ENCODE results near the gene ZFPL1.
A peak's percentile ranks its signal among the peaks of the same experiment; 100 is the strongest.

ZFPL1 gene

DNA sequence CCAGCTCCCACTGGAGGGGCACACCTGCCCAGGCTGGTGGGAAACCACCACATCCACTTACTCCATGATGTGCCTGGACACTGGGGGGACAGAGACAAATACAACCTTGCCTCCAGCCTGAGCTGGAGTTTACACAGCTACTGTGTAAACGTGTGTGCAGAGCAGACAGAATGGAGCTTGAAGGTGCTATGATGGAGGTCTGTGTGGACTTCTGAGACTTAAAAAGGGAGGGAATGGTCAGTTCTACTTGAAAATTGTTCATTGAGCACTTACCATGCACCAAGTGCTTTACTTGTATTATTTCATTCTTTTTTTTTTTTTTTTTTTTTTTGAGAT lies 11.4 kb upstream of the ZFPL1 start:
- TF ChIP-seq, protein P1, sequence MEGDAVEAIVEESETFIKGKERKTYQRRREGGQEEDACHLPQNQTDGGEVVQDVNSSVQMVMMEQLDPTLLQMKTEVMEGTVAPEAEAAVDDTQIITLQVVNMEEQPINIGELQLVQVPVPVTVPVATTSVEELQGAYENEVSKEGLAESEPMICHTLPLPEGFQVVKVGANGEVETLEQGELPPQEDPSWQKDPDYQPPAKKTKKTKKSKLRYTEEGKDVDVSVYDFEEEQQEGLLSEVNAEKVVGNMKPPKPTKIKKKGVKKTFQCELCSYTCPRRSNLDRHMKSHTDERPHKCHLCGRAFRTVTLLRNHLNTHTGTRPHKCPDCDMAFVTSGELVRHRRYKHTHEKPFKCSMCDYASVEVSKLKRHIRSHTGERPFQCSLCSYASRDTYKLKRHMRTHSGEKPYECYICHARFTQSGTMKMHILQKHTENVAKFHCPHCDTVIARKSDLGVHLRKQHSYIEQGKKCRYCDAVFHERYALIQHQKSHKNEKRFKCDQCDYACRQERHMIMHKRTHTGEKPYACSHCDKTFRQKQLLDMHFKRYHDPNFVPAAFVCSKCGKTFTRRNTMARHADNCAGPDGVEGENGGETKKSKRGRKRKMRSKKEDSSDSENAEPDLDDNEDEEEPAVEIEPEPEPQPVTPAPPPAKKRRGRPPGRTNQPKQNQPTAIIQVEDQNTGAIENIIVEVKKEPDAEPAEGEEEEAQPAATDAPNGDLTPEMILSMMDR (IDR thresholded peaks at IDR 0.05): no peak

DNA sequence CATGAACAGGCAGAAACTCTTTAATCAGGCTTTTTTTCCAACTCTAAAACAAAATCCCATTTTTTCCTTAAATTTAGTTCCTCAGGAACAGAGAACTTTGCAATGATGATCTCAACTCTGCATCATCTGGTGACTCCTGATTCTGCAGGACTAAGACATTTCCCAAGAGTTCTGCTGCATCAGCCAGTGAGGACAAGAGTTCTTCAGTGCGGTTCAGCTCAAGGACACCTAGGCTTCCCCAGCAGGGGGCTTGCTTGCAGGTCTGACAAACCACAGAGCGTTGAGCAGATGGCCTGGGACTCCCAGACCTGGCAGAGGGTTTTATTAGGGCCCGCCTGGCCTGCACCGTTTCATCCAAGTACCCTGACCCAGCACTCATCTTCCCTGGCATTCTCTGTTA lies 6.6 kb upstream of the ZFPL1 start:
- TF ChIP-seq, protein P1 (IDR thresholded peaks at IDR 0.05): no peak

DNA sequence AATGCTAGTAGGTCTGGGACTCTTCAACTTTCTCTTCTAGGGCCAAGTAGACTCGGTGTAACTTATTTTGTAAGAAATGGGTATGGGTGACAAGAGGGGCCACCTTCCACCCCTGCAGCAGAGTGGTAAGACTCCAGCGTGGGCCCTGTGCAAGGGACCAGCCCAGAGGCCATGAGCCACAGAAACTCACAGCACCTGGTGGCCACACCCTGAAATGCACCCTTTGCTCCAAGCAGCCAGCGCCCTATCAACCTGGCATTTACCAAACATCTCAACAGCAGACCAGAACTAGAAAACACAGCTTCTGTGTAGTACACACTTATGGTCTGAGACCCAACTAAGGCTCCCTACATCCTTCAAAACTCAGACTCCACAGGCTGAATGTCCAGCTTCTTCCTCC lies 5.9 kb upstream of the ZFPL1 start:
- TF ChIP-seq, protein P1 (IDR thresholded peaks at IDR 0.05): peak; percentile 61

DNA sequence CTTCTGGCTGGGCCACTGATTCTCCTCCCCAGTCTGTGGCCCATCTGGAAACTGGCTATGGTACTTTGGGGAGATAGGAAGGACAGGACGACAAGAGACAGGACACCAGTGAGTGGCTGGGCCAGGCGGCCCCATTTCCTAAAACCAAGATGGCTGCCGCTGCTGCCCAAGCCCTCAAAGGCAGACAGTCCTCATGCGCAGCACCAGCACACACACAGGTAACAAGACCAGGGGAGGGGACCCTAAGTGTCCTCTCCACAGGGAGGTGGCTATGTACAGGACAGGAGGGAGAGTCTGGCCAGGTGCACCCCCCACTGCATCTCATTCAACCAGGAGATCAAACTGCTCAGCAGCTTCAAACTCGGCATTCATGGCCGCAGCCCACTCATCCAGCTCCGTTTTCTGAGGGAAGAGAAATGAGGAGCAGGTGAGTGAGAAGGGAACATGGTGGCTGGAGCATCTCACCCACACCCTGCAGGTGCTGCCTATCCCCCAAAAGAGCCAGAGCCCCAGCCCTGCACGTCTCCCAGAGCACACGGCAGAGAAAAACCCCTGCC lies 5.2 kb upstream of the ZFPL1 start:
- TF ChIP-seq, protein P1 (IDR thresholded peaks at IDR 0.05): no peak

DNA sequence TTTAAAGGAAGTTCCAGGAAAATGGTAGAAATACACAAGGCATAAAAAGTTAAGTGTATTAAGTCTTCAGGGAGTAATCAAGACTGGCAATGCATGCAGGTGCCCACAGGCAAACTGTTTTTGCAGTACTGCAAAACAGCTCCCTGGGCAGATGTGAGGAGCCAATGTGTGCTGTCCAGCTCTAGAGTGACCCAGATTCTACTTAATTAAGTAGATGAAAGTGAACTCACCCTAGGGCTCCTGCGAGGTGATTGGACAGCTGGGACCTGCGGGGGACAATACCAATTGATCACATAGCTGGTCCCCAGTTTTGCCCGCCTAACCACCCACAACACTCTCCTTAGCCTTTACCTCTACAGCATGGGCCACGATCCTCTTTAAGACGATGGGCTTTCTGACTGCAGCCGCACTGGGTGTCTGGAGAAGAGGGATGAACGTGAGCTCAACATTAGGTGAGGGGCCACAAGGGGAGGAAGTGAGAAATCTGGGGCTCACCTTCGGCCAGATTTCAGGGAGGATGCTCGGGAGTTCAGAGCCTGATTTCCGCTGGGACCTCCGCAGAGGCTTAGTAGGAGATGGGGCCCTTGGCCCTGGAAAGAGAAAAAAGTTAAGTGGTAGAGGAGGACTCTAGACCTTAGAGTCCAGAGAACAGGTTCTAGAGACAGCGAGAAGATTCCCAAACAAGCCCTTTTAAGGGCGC lies 738 bp upstream of the ZFPL1 start:
- TF ChIP-seq, protein P1 (IDR thresholded peaks at IDR 0.05): no peak

DNA sequence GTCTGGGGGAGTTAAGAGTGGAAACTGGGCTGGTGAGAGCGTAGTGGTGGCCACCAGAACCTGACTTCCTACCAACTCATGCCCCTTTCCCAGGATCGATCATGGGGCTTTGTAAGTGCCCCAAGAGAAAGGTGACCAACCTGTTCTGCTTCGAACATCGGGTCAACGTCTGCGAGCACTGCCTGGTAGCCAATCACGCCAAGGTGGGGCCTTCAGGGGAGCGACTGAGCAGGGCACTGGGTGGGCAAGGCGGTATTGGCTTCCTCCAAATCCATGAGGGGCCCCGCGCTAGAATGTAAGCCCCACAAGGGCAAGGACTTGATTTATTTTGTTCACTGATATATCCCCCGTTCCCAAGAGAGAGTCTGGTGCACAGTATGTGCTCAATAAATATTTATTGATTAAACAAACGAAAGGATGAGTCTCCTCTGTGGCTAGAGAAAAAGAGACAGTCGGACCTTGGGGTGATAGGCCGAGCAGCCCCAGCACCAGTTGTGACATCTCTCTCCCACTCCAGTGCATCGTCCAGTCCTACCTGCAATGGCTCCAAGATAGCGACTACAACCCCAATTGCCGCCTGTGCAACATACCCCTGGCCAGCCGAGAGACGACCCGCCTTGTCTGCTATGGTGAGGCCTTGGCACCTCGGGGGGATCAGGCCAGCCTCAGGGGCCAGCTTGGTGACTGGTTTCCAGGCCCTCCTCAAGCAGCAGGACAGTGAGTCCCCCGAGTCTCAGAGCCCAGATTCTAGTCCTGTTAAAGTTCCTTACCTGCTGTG lies 765 bp downstream of the ZFPL1 start:
- TF ChIP-seq, protein P1 (IDR thresholded peaks at IDR 0.05): no peak

DNA sequence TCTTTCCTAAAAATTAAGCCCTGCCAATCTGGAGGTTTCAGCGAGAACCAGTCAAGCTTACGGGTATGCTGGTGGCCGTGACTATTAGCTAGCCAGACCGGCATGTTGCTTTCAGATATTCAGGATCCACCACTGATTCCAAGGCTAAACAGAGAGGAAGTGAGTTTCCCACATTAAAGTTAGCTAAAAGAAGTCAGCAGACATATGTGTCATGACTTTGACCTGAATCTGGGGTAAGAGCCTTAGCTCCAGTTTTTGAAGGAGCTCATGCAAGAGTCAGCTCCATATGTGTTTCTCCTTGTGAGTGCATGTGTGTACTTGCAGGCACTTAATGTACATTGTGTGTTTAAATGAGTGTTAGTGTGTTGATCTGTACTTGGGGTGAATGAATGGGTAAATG lies 1.4 kb downstream of the ZFPL1 start:
- TF ChIP-seq, protein P1 (IDR thresholded peaks at IDR 0.05): no peak

Measured in LNCAP (cell line).